OCI-LY7 (cell line): ENCODE data around the gene RPS16.

Experiments used
- EZH2phosphoT487 ChIP-seq: fragments of 200-600 bp; sonication (generic); IDR thresholded peaks from 2 replicates; pipeline ENCODE4 v1.6.1; 2018; ENCODE audit warnings: low read depth, borderline replicate concordance, mild to moderate bottlenecking, mixed run types, antibody characterized with exemption, low read length, moderate library complexity, mixed read lengths
- TF ChIP-seq, protein P1 (sequence below): fragments of 200-600 bp; sonication (generic); conservative IDR thresholded peaks from 2 replicates; pipeline ENCODE4 v1.5.1; 2014; ENCODE audit warnings: mild to moderate bottlenecking, antibody characterized with exemption, low read length, moderate library complexity, mixed read lengths

DNA sequence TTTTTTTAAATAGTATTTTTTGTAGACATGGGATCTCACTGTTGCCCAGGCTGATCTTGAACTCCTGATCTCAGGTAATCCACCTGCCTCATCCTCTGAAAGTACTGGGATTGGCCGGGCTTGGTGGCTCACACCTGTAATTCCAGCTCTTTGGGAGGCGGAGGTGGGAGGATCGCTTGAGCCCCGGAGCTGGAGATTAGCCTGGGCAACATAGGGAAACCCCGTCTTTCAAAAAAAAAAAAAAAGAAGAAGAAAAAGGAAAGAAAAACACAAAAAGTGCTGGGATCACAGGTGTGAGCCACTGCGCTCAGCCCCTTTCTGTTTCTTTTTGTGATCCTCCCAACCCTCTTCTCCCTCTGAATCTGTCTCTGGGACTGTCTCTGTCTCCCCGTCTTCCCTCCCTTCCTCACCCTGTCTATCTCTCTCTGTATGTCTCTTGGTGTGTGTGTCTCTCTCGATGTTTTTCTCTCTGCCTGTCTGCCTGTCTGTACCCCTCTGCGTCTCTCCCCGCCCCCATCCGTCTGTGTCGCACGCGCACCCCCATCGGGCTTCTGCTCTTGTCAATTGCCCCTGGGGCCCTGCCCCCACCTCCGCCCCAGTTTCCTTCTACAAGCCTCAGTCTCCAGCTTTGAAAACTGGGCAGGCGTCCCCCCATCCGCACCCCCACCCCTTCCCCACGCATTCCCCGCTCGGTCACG is 29.6 kb downstream of the RPS16 start:
- TF ChIP-seq, protein P1, sequence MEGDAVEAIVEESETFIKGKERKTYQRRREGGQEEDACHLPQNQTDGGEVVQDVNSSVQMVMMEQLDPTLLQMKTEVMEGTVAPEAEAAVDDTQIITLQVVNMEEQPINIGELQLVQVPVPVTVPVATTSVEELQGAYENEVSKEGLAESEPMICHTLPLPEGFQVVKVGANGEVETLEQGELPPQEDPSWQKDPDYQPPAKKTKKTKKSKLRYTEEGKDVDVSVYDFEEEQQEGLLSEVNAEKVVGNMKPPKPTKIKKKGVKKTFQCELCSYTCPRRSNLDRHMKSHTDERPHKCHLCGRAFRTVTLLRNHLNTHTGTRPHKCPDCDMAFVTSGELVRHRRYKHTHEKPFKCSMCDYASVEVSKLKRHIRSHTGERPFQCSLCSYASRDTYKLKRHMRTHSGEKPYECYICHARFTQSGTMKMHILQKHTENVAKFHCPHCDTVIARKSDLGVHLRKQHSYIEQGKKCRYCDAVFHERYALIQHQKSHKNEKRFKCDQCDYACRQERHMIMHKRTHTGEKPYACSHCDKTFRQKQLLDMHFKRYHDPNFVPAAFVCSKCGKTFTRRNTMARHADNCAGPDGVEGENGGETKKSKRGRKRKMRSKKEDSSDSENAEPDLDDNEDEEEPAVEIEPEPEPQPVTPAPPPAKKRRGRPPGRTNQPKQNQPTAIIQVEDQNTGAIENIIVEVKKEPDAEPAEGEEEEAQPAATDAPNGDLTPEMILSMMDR, result no peak
- TF ChIP-seq EZH2phosphoT487, result no peak
